HT-29 (cell line): ENCODE results near the gene XRCC6. TPM values are rescaled to one million over a fixed set of nuclear protein-coding genes. Genes with fewer than 3 reads are reported as not detected.
"Not testable (repeated sequence)": the region's sequence is repeated elsewhere in the genome, so short reads cannot be mapped to it uniquely, and the experiment has no call there.

Experiments used
- DNase-seq: peaks from one replicate; pipeline ENCODE4 v3.0.0-alpha.2; 2015; ENCODE audit warnings: low spot score
- small RNA-seq: library from RNA; depleted of rRNA; stranded (forward); fragments of <200 nt; gene quantifications from one replicate; pipeline ENCODE3, GENCODE V24; 2014
- total RNA-seq: library from RNA; depleted of rRNA; stranded (reverse); fragments of >200 nt; shearing (Covaris generic); gene quantifications from 2 replicates; pipeline ENCODE4 v1.2.3, GENCODE V29; 2014; rRNA removed

XRCC6 gene
- total RNA-seq, 1 experiment from 2014 or later, result 212 TPM

DNA sequence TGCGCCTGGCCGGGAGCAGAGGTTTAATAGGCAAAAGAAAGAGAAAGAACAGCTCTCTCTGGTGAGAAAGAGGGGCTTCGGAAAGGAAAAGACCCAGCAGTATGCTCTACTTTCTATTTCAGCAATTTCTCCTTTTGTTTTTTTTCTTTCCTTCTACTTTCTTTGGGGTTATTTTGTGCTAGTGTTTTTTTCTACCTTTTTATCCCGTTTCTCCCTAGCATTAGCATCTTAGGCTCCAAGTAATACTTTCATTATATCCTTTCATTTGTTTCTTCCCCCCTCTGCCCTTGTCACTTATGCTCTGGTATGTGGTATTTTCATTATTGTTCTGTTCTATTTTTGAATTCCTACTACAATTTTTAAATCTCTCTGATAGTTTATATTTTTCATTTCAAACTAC is 63.1 kb downstream of the XRCC6 start:
- no peak for DNase-seq

DNA sequence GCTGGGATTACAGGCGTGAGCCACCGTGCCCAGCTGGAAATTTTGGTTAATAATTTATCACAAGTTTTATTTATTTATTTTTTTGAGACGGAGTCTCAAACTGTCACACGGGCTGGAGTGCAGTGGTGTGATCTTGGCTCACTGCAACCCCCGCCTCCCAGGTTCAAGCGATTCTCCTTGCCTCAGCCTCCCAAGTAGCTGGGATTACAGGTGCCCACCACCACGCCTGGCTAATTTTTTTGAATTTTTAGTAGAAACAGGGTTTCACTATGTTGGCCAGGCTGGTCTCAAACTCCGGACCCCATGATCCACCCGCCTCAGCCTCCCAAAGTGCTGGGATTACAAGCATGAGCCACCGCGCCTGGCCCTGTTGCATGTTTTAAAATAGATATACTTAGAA is 65.8 kb downstream of the XRCC6 start:
- not testable (repeated sequence) for DNase-seq

DNA sequence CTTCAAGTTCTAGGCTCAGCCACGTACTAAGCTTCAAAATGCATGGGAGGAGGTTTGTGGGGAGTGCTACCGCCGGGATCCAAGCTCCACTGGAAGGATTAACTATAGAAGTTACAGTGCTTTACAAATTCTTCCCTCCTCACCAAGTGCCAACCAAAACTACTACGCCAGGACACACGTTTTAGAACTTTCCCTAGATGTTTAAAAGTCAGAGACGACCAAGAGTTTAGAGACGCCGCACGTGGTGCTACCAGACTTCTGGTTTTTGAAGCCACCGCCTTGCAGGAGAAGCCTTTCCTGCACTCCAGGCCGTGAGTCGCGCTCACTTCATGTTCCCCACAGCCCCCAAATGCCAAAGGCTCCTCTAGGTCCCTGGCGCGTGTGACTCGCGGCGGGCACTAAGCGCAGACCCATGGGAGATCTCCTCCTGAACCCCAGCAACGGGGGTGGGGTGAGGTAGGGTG is 66.8 kb downstream of the XRCC6 start:
- DNase-seq, result peak; percentile 33

DNA sequence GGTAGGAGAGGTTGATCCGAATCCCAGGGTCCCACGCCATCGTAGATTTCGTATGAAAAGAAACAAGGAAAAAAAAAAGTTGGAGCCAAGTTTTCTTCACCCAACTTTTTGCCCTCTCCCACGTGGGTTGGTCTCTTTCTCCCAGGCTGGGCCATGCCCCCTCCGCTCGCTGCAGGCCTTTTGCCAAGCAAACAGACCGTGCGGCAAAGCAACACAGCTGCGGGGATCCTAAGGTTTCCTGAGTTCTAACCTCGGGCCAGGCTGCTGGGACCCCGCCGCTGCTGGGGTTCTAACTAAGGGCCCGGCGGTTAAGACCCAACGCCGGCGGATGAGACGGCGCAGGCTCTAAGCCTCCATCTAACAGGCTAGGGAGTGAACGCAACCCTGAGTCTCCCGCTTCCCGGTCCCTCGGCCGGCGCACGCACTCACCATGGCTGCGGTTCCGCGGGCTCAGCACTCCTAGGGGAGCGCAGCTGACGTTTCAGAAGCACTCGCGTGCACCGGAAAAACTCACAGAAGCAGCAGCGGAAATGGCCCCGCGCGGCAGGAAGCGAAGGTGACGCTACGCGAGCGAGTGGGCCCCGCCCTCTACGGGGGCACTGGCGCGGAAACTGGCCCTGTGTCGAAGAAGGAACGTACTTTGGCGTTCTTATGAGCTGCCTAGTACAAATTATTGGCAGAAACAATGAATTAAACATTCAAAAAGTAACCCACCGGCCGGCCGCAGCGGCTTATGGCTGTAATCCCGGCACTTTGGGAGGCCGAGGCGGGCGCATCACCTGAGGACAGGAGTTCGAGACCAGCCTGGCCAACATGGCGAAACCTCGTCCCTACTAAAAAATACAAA is 67.5 kb downstream of the XRCC6 start, which contains the start of gene SNU13:
TSS of gene SNU13 (minus strand) at position 503 of the 847 bp plus-strand sequence. CDS start at position 432, 71 bp downstream.
- DNase-seq, result peak; percentile 87

GRCh38 chr22:41690476-41690875 is 69.4 kb downstream of the XRCC6 start:
- DNase-seq, result no peak

- no peak for DNase-seq
These were observed 74.1 kb downstream of the XRCC6 start for GRCh38 chr22:41695211-41695610.

DNA sequence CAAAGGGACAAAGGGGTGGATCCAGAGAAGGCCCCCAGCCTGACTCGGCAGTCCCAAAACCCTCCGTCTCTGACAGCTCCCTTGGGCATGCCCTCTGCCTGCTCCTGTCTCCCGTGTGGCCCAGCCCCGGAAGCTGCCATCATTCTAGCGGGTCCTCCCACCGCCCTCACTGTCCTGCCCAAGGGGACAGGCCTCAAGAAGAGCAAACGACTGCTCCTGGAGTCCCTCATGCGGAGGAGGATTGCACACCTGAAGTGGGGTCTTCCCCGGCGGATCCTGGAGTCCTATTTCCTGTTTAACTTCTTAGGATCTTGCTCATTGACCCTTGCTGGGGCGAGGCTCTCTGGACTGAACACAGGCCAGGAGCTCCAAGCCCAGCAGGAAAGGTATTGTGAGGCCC is 75.6 kb downstream of the XRCC6 start:
- no peak for DNase-seq

DNA sequence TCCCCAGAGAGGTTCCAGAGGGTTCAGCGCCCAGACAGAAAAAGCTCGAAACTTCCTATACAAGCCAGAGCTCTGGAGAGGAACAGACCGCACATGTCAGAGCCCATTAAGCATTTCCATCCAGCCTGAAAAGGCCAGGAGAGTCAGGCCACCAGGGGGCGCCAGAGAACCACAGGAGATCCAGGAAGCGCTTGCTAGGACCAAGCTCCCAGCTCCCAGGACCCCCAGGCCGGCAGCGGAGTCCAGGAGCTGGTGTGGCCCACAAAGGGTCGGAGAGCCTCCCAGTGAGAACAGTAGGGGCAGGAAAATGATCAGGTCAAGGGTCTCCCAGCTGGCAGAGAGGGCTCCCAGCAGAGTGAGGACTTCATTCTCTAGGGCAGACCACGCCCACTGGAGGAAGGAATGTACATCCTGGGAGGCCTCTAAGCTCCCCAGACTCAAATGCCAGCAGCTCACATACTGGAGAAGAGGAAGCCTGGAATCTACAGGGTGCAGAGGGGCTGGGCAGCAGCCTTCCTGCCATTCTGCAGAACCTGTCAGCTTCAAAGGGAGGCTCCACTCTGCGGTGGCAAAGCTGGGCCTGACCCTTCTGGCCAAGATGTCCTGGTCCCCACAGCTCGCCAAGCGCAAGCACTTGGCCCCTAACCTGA is 76.2 kb downstream of the XRCC6 start:
- DNase-seq, result peak; percentile 92

DNA sequence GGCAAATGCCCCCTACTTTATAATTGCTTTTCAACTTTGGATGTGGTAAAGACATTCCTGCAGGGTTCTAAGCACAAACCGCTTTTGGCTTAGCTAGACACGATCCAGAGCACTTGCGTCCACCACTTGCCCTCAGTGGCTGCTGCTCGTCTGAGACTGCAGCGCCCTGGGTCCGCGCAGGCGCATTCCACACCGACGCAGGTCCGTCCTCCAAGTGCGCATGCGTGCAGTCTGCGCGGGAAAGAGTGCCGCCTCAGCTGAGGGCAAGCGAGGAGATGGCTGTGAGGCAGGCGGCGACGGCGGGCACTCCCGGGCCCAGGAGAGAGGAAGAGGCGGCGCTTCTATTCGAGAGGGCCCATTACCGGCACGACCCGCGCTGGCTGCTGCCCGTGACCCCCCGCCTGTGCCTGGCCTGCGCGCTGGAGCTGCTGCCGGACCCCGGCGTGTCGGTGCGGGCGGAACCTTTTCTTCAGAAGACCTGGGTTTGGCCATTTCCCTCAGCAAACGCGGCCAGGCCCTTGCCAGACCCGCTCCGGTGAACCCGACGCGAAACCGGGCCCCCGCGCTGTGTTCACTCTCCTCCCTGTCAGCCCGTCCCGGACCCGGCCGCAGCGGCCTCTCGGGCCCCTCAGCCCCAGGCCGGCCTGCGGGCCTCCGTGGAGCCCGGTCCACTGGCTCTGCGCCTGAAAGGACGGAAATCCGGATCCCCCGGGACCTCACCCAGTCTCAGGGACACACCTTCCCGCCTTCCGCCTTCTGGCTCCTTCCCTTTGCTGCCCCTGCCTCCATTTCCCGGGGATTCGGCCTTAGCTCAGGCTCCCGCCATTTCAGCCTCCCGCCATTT is 78.4 kb downstream of the XRCC6 start, which contains the start of gene MEI1:
TSS of gene MEI1 (plus strand) at position 240 of the 844 bp plus-strand sequence. CDS start at position 276, 36 bp downstream.
- no peak for DNase-seq

- DNase-seq, result no peak
These were observed 78.9 kb downstream of the XRCC6 start for GRCh38 chr22:41700108-41700364.

DNA sequence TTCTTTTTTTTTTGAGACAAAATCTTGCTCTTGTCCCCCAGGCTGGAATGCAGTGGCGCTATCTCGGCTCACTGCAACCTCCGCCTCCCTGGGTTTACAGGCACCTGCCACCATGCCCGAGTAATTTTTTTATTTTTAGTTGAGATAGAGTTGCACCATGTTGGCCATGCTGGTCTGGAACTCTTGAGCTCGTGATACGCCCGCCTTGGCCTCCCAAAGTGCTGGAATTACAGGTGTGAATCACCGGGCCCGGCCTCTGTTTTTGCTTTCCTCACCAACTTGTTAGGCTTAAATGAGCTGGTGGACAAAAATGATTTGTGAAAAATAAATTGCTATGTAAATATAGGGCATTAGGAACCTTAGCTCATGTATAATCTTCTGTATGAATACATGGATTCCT is 81.7 kb downstream of the XRCC6 start:
- DNase-seq, result no peak

DNA sequence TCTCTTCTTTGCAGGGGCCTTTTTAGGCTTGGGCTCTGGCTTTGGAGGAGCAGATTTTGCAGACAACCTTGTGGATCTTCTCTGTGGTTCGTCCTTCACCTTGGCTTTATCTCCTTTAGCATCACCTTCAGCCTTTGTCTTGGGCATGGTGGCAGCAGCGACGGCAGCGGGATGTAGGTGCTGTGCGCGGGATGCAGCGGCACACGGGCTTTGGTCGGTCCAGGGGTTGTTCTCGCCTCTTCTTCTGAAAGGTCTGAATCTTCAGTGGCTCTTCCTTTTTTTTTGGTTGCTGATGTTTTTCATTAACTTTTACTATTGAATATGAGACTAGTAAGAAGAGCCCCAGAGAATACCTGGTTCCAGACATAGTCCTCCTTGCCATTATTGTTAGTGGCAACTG is 88.2 kb downstream of the XRCC6 start:
- no peak for DNase-seq

GRCh38 chr22:41713004-41713403 is 91.9 kb downstream of the XRCC6 start:
- DNase-seq, result no peak

Small RNA genes within 50 kb of the gene (small RNA-seq; reads per million reads assigned to genes)
- not detected for gene HMGN2P10
- not detected for gene RF00019
- gene RNU6-476P, result not detected

Other genes starting within 250 kb of the XRCC6 start
- 10.7 and 16.7 TPM in 2 replicates for gene TEF, start 239.4 kb upstream of the XRCC6 start, total RNA-seq
- 25.1 and 26.6 TPM in 2 replicates for gene TOB2, start 174.5 kb upstream of the XRCC6 start, total RNA-seq
- 64.1 and 69.5 TPM in 2 replicates for gene PHF5A, start 152.6 kb upstream of the XRCC6 start, total RNA-seq
- gene ACO2, start 152.2 kb upstream of the XRCC6 start, total RNA-seq, result 48.3 and 52.1 TPM in 2 replicates
- gene POLR3H, start 76.8 kb upstream of the XRCC6 start, total RNA-seq, result 27.7 and 32.5 TPM in 2 replicates
- gene CSDC2, start 60.3 kb upstream of the XRCC6 start, total RNA-seq, result not detected in 2 replicates
- 19.6 and 22.5 TPM in 2 replicates for gene PMM1, start 31.5 kb upstream of the XRCC6 start, total RNA-seq
- 19.5 and 20.9 TPM in 2 replicates for gene DESI1, start 252 bp upstream of the XRCC6 start, total RNA-seq
- 104 and 118 TPM in 2 replicates for gene SNU13, start 67.6 kb downstream of the XRCC6 start, total RNA-seq
- gene MEI1, start 78.2 kb downstream of the XRCC6 start, total RNA-seq, result not detected in 2 replicates
- gene CCDC134, start 179.4 kb downstream of the XRCC6 start, total RNA-seq, result 12.2 and 14.6 TPM in 2 replicates
- gene SREBF2, start 211.8 kb downstream of the XRCC6 start, total RNA-seq, result 88.5 and 104 TPM in 2 replicates